ENCODE measurements around the gene NRAP. TPM values are rescaled to one million over a fixed set of nuclear protein-coding genes. Genes with fewer than 3 reads are reported as not detected.

Gene NRAP
- total RNA-seq, 1 experiment from 2014 or later: not detected

DNA sequence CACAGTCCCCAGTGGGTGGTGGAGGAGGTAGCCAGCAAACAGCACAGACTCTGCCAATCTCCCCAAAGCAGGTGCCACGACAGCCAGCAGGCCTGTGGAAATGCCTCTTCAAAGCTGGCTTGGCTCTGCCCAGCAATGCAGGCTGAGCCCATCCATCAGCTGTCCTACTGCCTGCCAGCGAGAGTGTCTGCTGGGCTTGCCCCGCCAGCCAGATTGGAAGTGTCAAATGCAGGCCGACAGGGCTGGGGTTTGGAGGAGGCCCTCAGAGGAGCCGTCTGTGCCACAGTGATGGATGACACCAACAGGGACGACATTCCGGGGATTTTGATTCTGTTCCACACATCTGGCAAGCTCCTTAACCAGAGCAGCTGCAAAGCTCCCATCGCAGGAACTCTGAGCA lies 94.3 kb downstream of the NRAP start:
- BruUV-seq (replicated peaks): no TSS peak
- no peak overlapping the region for H3K4me2 ChIP-seq

DNA sequence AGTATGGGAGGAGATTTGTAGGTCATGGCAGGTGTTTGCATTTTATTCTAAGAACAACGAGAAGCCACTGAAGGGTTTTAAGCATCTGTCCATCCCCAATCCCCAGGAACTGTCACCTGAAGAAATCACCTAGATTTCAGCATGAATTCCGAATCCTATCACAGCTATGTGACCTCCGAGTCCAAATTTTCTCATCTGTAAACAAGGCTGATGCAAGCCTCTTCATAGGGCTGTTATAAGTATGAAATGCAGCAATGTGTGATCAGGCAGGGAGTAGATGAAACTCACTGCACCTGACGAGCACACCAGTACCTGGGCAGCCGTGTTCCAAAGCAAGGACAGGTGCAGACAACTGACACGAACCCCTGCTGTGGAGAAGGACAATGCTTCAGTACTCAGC lies 97.0 kb downstream of the NRAP start:
- TF ChIP-seq, protein P1, sequence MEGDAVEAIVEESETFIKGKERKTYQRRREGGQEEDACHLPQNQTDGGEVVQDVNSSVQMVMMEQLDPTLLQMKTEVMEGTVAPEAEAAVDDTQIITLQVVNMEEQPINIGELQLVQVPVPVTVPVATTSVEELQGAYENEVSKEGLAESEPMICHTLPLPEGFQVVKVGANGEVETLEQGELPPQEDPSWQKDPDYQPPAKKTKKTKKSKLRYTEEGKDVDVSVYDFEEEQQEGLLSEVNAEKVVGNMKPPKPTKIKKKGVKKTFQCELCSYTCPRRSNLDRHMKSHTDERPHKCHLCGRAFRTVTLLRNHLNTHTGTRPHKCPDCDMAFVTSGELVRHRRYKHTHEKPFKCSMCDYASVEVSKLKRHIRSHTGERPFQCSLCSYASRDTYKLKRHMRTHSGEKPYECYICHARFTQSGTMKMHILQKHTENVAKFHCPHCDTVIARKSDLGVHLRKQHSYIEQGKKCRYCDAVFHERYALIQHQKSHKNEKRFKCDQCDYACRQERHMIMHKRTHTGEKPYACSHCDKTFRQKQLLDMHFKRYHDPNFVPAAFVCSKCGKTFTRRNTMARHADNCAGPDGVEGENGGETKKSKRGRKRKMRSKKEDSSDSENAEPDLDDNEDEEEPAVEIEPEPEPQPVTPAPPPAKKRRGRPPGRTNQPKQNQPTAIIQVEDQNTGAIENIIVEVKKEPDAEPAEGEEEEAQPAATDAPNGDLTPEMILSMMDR (conservative IDR thresholded peaks at IDR 0.05): no peak
- no peak for TF ChIP-seq EZH2 (IDR thresholded peaks at IDR 0.05; ENCODE audit: low read depth)
- no peaks in the 10 kb centered on the region for H4K20me1 ChIP-seq (ENCODE audit: insufficient read depth)
- ChIA-PET CTCF (no interaction called here), POLR2A (ENCODE audit: unreplicated experiment) (no interaction called here)
- no peak overlapping the region for H3K4me2 ChIP-seq
- no peak overlapping the region for H2AFZ ChIP-seq
- intact Hi-C loops (cut with micrococcal nuclease; ENCODE audit: unreplicated experiment): no loop called here
- H3K4me1 ChIP-seq (replicated peaks; ENCODE audit: insufficient read depth): no peaks in the 10 kb centered on the region
- H3K36me3 ChIP-seq (ENCODE audit: low read depth): no peaks in the 10 kb centered on the region
- no peaks in the 10 kb centered on the region for H3K79me2 ChIP-seq (ENCODE audit: low read depth)
- no peak overlapping the region for H3K4me3 ChIP-seq
- H3K9me2 ChIP-seq (ENCODE audit: insufficient read depth): no peaks in the 10 kb centered on the region
- no TSS peak for BruUV-seq (replicated peaks)
- H3K9me3 ChIP-seq (ENCODE audit: insufficient read depth, low read depth): no peaks in the 10 kb centered on the region
- H3K27me3 ChIP-seq (ENCODE audit: insufficient read depth, low read depth): no peaks in the 10 kb centered on the region
- no peaks in the 10 kb centered on the region for H3F3A ChIP-seq (ENCODE audit: insufficient read depth, low read depth)
- no peak for DNase-seq
- no peak overlapping the region for H3K27ac ChIP-seq

More for the DNA sequence above, 94.3 kb downstream of the NRAP start:
- no peaks in the 10 kb centered on the region for H3K4me1 ChIP-seq (replicated peaks; ENCODE audit: insufficient read depth)
- ChIA-PET CTCF (no interaction called here), POLR2A (ENCODE audit: unreplicated experiment) (no interaction called here)
- DNase-seq: no peak
- TF ChIP-seq, protein P1 (conservative IDR thresholded peaks at IDR 0.05): no peak
- TF ChIP-seq EZH2 (IDR thresholded peaks at IDR 0.05; ENCODE audit: low read depth): no peak
- H3K9me3 ChIP-seq (ENCODE audit: insufficient read depth, low read depth): no peaks in the 10 kb centered on the region
- H3K9me2 ChIP-seq (ENCODE audit: insufficient read depth): no peaks in the 10 kb centered on the region
- no peak overlapping the region for H3K27ac ChIP-seq
- no peaks in the 10 kb centered on the region for H3K36me3 ChIP-seq (ENCODE audit: low read depth)
- no peak overlapping the region for H2AFZ ChIP-seq
- no peaks in the 10 kb centered on the region for H4K20me1 ChIP-seq (ENCODE audit: insufficient read depth)
- intact Hi-C loops (cut with micrococcal nuclease; ENCODE audit: unreplicated experiment): no loop called here
- no peak overlapping the region for H3K4me3 ChIP-seq
- no peaks in the 10 kb centered on the region for H3F3A ChIP-seq (ENCODE audit: insufficient read depth, low read depth)
- no peaks in the 10 kb centered on the region for H3K79me2 ChIP-seq (ENCODE audit: low read depth)
- no peaks in the 10 kb centered on the region for H3K27me3 ChIP-seq (ENCODE audit: insufficient read depth, low read depth)

DNA sequence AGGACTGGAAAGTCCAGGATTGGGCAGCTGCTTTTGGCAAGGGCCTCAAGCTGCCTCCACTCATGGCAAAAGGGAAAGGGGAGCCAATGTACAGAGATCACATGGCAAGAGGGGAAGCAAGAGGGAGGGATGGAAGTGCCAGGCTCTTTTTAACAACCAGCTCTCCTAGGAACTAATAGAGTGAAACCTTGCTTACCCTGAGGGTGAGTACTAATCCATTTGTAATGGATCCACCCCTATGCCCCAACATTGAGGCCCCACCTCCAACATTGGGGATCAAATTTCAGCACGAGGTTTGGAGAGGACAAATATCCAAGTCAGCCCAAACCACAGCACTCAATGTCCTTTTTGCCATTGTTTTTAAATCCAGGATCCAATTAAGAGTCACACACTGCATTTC lies 98.5 kb downstream of the NRAP start:
- no peak for DNase-seq
- TF ChIP-seq, protein P1 (conservative IDR thresholded peaks at IDR 0.05): no peak
- TF ChIP-seq EZH2 (IDR thresholded peaks at IDR 0.05; ENCODE audit: low read depth): no peak

More for the DNA sequence above, 98.5 kb downstream of the NRAP start:
- Histone ChIP-seq H3K79me2 (ENCODE audit: low read depth) (no peaks in the 10 kb centered on the region), H3K27me3 (ENCODE audit: insufficient read depth, low read depth) (no peaks in the 10 kb centered on the region), H3K4me1 (replicated peaks; ENCODE audit: insufficient read depth) (no peaks in the 10 kb centered on the region), H2AFZ (no peak overlapping the region), H3K4me2 (no peak overlapping the region), H3K27ac (no peak overlapping the region), H3K9me2 (ENCODE audit: insufficient read depth) (no peaks in the 10 kb centered on the region), H3K9me3 (ENCODE audit: insufficient read depth, low read depth) (no peaks in the 10 kb centered on the region), H3K36me3 (ENCODE audit: low read depth) (no peaks in the 10 kb centered on the region), H3F3A (ENCODE audit: insufficient read depth, low read depth) (no peaks in the 10 kb centered on the region), H3K4me3 (no peak overlapping the region), H4K20me1 (ENCODE audit: insufficient read depth) (no peaks in the 10 kb centered on the region)
- ChIA-PET CTCF (no interaction called here), POLR2A (ENCODE audit: unreplicated experiment) (no interaction called here)
- intact Hi-C loops (cut with micrococcal nuclease; ENCODE audit: unreplicated experiment): no loop called here
- BruUV-seq (replicated peaks): no TSS peak
